LNCaP clone FGC (cell line): ENCODE data around the gene SYT12.

Source experiments
- DNase-seq: peaks from one replicate; pipeline ENCODE4 v3.0.0-alpha.2; 2011; ENCODE audit warnings: low read depth
- H3K4me3 ChIP-seq: 2 replicates; pipeline ENCODE4 v1.5.1; 2011; ENCODE audit warnings: mild to moderate bottlenecking, low read depth, low read length, control low read depth
- TF ChIP-seq, protein P1 (sequence below): IDR thresholded peaks from 2 replicates; pipeline ENCODE4 v1.5.1; 2012; ENCODE audit warnings: mild to moderate bottlenecking; ENCODE audit not compliant: control insufficient read depth, insufficient read depth; ENCODE audit errors: extremely low read depth

Gene SYT12

DNA sequence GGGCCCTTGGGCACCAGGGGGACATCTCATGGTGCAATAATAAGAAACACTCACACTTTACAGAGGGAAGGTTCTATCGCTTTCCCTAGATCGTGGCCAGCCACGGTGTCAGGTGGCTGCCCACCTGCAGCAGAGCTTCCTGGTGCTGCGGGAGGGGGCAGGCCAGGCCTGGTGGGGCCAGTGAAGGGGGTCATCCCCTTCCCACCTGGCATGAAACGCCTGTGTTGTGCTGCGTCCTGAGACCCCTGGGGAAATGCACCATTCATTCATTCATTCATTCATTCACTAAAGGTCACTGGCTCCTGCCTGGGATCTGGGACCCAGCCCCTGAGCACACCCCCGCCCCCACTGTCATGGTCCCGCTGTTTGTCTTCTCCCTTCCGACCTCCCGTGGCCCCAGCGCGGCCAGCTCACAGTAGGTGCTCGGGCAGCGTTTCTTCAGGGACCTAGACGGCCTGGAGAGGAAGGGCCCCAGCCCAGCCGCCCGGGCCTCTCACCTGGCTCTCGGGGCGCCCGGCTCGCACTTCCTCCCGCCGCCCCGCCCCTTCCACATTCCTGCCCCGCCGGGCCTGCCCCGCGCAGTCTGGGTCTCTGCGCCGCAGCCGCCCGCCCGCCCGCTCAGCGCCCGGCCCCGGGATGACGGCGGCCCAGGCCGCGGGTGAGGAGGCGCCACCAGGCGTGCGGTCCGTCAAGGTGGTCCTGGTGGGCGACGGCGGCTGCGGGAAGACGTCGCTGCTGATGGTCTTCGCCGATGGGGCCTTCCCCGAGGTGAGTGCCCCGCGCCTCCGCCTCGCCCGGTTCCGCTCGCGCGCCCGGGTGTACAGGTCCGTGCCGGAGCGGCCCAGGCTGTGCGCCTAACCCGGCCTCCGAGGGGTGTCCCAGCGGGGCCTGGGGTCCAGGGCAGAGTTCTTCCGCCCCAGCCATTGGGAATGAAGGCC, 33.6 kb downstream of the SYT12 start, which contains the start of gene RHOD:
RHOD (plus strand) TSS at position 581 of the 938 bp plus-strand sequence; CDS start at position 637, 56 bp downstream.
- H3K4me3 ChIP-seq = peak within 1 kb of the TSS; percentile 77
- no peak for DNase-seq
- TF ChIP-seq, protein P1, sequence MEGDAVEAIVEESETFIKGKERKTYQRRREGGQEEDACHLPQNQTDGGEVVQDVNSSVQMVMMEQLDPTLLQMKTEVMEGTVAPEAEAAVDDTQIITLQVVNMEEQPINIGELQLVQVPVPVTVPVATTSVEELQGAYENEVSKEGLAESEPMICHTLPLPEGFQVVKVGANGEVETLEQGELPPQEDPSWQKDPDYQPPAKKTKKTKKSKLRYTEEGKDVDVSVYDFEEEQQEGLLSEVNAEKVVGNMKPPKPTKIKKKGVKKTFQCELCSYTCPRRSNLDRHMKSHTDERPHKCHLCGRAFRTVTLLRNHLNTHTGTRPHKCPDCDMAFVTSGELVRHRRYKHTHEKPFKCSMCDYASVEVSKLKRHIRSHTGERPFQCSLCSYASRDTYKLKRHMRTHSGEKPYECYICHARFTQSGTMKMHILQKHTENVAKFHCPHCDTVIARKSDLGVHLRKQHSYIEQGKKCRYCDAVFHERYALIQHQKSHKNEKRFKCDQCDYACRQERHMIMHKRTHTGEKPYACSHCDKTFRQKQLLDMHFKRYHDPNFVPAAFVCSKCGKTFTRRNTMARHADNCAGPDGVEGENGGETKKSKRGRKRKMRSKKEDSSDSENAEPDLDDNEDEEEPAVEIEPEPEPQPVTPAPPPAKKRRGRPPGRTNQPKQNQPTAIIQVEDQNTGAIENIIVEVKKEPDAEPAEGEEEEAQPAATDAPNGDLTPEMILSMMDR = no peak

DNA sequence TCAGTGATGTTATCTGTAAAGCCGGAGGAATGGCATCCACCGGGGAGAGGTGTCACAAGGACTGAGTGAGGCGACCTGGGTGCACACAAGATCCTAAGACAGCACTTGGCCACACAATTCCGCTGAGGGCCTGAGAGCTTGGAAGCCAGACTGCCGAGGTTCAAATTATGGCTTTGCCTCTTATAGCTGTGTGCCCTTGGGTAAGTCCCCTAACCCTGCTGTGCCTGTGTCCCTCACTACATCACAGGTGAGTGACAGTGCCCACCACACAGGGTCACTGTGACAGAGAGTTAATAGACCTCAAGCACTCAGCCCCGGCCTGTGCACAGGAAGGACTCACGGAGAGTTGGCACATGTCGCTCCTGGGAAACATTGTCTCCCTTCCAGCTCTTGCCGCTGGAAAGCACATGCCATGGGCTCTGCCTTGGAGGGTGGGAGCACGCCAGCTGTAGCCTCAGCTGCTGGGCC, 34.3 kb downstream of the SYT12 start:
- TF ChIP-seq, protein P1 = no peak
- DNase-seq = no peak
- peak overlapping the region; percentile 77 for H3K4me3 ChIP-seq

DNA sequence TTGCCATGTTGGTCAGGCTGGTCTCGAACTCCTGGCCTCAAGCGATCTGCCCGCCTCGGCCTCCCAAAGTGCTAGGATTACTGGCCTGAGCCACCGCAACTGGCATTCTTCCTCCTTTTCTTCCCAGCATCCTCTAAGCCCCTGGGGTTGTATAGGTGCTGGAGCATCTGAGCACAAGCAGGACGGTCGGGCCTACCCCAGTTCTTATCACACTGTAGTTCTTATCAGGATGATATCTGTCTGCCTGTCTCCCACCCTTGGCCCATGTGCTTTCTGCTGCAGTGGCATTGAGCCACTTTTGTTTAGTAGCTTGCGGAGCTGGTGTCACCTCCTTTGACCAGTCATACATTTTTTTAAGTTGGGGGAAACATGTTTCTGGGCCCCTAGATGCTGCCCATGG, 35.6 kb downstream of the SYT12 start:
- no peak for DNase-seq
- no peak overlapping the region for H3K4me3 ChIP-seq
- TF ChIP-seq, protein P1 = no peak

DNA sequence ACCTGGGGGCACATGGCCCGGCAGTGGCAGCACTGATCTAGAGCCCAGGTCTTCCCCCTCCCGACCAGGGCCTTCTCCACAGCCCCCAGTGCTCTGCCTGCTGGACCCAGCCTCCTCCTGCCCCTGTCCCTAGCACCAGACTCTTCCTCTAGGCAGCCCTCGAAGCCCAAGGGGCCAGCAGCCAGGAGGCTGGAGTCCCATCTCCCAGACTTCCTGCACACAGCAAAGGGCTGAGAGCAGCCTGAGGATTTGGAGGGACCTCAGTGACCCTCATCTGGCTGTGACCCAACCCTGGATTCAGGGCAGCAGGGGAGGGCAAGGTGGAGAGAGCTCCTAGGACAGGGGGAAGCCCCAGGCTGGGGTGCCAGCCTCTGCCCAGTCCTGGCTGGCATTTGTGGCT, 36.7 kb downstream of the SYT12 start:
- TF ChIP-seq, protein P1 = no peak
- H3K4me3 ChIP-seq = no peak overlapping the region
- DNase-seq = no peak

DNA sequence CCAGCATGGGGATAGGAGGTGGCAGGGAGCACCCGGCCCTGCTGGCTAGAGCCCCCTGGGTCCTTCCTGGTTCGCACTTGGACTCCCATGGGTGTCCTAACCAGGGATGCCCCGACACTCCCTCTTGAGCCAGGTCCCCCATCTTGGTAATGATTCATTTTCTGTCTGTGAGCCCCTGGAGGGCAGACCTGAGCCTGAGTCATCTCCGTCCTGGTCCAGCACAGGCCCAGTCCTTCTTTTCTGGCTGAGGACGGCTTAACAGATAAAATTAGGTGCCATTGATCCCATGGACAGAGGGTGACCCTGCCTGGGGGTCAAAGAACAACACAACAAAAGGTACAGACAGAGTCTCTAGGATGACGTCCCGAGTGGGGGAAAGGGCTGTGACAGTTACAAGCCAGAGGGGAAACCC, 37.2 kb downstream of the SYT12 start:
- TF ChIP-seq, protein P1 = no peak
- no peak overlapping the region for H3K4me3 ChIP-seq
- no peak for DNase-seq

DNA sequence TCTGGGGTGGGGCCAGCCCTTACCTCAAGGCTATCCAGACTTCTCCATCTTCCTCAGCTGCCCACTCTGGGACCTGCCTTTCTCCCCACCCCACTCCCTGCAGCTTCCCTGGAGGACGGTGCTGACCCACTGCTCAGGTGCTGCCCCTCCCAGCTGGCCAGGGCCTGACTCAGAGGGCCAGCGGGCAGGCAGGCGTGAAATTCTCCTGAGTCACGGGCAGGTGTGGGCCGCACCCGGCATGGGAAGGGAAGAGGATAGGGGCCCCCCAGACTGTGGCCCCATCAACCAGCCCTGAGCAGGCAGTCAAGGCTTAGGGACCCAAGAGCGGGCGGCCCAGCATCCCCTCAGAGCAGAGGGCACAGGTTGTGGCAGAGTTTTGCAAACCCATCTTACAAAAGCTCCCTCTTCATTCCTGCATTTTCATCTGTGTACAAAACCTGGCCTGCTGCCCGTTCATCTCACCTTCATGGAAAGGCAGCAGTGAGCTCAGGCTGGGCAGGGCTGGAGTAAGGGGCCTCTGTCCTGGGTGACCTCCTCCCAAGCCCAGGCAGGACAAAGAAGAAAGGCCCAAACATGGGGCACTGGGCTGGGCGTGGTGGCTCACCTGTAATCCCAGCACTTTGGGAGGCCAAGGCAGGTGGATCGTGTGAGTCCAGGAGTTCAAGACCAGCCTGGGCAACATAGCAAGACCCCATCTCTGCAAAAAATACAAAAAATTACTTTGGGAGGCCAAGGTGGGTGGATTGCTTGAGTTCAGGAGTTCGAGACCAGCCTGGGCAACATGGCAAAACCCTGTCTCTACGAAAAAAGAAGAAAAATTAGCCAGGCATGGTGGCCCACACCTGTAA, 39.8 kb downstream of the SYT12 start:
- no peak for DNase-seq
- TF ChIP-seq, protein P1 = no peak
- H3K4me3 ChIP-seq = no peak overlapping the region
